Measurements from ENCODE around the gene KRT82. TPM values are rescaled to one million over a fixed set of nuclear protein-coding genes. Genes with fewer than 3 reads are reported as not detected.

Gene KRT82
- total and polyA plus RNA-seq, 2 of the 8 experiments (the other 6 are each of a cell fraction or from before 2014, with no cell fraction given), result not detected

- TF ChIP-seq RNF2 (IDR thresholded peaks at IDR 0.05; ENCODE audit: borderline replicate concordance, low read depth, low read length, missing control alignments, poor library complexity, severe bottlenecking), result no peak
These were observed 30.1 kb upstream of the KRT82 start (continued) for GRCh38 chr12:52436000-52436827.
